Activated naive CD4-positive, alpha-beta T cell treated with anti-CD3 and anti-CD28 coated beads for 36 hours (primary cell): ENCODE measurements around the gene RIT1. TPM values are rescaled to one million over a fixed set of nuclear protein-coding genes. Genes with fewer than 3 reads are reported as not detected.

Source experiments
- CTCF ChIA-PET: fragments of 350-600 bp; sonication (Branson Sonifier 250); formaldehyde crosslinking; loops from one replicate; lab custom pipeline; 2021; ENCODE audit warnings: antibody characterized with exemption; lab: Charles Lee
- DNase-seq: peaks from one replicate; pipeline ENCODE4 v3.0.0-alpha.2; 2020
- H3K27ac Mint-ChIP-seq: one replicate; pipeline ENCODE4 v1.8.0; 2021; ENCODE audit warnings: mild to moderate bottlenecking, mixed read lengths
- H3K27me3 Mint-ChIP-seq: one replicate; pipeline ENCODE4 v1.8.0; 2021; ENCODE audit warnings: low read depth, mixed read lengths
- H3K36me3 Mint-ChIP-seq: one replicate; pipeline ENCODE4 v1.8.0; 2021; ENCODE audit warnings: low read depth, mixed read lengths
- H3K4me1 Mint-ChIP-seq: one replicate; pipeline ENCODE4 v1.8.0; 2021; ENCODE audit warnings: low read depth, mixed read lengths
- H3K4me3 Mint-ChIP-seq: one replicate; pipeline ENCODE4 v1.8.0; 2021; ENCODE audit warnings: mild to moderate bottlenecking, moderate library complexity, mixed read lengths
- H3K9me3 Mint-ChIP-seq: one replicate; pipeline ENCODE4 v1.8.0; 2021; ENCODE audit warnings: mixed read lengths
- intact Hi-C: fragments of 100-400 bp; cut with micrococcal nuclease; formaldehyde crosslinking; loops from one replicate; pipeline ENCODE4 v1.15.1; 2023
- total RNA-seq, 2 experiments: library from RNA; stranded (reverse); gene quantifications; one replicate each; pipeline ENCODE4 v1.2.3, GENCODE V29; 2021

RIT1 gene
- total RNA-seq, 2 experiments from 2014 or later = 17.1 to 21.3 TPM

DNA sequence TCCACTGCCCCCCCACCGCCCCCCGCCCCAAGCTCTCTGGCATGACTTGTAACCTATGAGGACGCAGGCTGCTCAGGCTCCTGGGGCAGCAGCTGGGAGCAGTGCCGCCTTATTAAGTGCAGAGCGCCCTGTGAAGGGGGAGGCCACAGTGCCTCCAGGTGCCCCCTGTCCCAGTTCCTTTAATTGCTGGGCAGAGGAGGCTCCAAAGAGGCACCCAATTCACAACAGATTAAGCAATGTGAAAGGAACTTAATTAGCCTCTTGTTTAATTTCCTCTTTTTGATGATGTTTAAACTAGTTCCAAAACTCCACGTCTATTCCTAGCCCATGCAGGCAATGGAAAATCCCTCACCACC lies 33.3 kb upstream of the RIT1 start:
- DNase-seq = no peak
- Mint-ChIP-seq H3K4me1 (peaks cover 78% of the 10 kb centered on the region), H3K4me3 (no peak overlapping the region), H3K27me3 (no peaks in the 10 kb centered on the region), H3K27ac (peak overlapping the region; percentile 99), H3K36me3 (peaks cover 27% of the 10 kb centered on the region), H3K9me3 (no peaks in the 10 kb centered on the region)
- intact Hi-C loops = loop anchor here (10.0 kb wide), 1 partner anchor 280 kb away; no protein-coding TSS in a partner anchor
- CTCF ChIA-PET = interaction anchor here (1.2 to 3.3 kb wide), 4 partner anchors 9 to 45 kb away, joined by 3 to 16 read pairs (median 6); no protein-coding TSS in a partner anchor

DNA sequence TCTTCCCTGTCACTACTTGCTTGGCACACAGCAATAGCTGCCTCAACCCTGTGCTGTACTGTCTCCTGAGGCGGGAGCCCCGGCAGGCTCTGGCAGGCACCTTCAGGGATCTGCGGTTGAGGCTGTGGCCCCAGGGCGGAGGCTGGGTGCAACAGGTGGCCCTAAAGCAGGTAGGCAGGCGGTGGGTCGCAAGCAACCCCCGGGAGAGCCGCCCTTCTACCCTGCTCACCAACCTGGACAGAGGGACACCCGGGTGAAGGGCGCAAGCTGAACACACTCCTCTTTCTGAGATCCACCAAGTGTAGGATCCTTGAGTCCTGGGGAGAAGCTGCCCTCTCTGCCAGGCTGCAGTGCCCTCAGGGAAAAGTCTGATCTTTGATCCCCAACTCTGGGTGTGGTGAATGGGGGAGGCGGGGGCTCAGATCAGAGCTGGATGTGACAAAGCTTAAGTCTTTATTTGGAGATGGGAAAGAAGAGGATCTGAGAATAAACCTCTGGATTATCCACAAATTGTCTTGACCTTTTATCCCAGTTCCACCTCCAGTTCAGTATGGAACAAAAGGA lies 31.5 kb upstream of the RIT1 start:
- Mint-ChIP-seq H3K9me3 (no peaks in the 10 kb centered on the region), H3K27me3 (no peaks in the 10 kb centered on the region), H3K27ac (peak overlapping the region; percentile 56), H3K4me1 (peaks cover 84% of the 10 kb centered on the region), H3K4me3 (no peak overlapping the region), H3K36me3 (peaks cover 18% of the 10 kb centered on the region)
- no peak for DNase-seq
- CTCF ChIA-PET = interaction anchor here (0.7 to 3.3 kb wide), 3 partner anchors 36 to 47 kb away, joined by 3 to 16 read pairs (median 5); partner anchors contain the start of gene ARHGEF2
- intact Hi-C loops = loop anchor here (10.0 kb wide), 1 partner anchor 282 kb away; no protein-coding TSS in a partner anchor

DNA sequence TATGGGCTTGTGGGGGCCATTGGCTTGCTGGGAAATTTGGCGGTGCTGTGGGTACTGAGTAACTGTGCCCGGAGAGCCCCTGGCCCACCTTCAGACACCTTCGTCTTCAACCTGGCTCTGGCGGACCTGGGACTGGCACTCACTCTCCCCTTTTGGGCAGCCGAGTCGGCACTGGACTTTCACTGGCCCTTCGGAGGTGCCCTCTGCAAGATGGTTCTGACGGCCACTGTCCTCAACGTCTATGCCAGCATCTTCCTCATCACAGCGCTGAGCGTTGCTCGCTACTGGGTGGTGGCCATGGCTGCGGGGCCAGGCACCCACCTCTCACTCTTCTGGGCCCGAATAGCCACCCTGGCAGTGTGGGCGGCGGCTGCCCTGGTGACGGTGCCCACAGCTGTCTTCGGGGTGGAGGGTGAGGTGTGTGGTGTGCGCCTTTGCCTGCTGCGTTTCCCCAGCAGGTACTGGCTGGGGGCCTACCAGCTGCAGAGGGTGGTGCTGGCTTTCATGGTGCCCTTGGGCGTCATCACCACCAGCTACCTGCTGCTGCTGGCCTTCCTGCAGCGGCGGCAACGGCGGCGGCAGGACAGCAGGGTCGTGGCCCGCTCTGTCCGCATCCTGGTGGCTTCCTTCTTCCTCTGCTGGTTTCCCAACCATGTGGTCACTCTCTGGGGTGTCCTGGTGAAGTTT lies 30.8 kb upstream of the RIT1 start:
- intact Hi-C loops = loop anchor here (10.0 kb wide), 1 partner anchor 283 kb away; no protein-coding TSS in a partner anchor
- Mint-ChIP-seq H3K36me3 (peaks cover 15% of the 10 kb centered on the region), H3K9me3 (no peaks in the 10 kb centered on the region), H3K4me1 (peaks cover 79% of the 10 kb centered on the region), H3K27me3 (no peaks in the 10 kb centered on the region), H3K4me3 (no peak overlapping the region), H3K27ac (peak overlapping the region; percentile 90)
- no peak for DNase-seq
- CTCF ChIA-PET = interaction anchor here (0.7 to 5.6 kb wide), 3 partner anchors 37 to 40 kb away, joined by 3 to 135 read pairs (median 5); partner anchors contain the start of gene ARHGEF2

DNA sequence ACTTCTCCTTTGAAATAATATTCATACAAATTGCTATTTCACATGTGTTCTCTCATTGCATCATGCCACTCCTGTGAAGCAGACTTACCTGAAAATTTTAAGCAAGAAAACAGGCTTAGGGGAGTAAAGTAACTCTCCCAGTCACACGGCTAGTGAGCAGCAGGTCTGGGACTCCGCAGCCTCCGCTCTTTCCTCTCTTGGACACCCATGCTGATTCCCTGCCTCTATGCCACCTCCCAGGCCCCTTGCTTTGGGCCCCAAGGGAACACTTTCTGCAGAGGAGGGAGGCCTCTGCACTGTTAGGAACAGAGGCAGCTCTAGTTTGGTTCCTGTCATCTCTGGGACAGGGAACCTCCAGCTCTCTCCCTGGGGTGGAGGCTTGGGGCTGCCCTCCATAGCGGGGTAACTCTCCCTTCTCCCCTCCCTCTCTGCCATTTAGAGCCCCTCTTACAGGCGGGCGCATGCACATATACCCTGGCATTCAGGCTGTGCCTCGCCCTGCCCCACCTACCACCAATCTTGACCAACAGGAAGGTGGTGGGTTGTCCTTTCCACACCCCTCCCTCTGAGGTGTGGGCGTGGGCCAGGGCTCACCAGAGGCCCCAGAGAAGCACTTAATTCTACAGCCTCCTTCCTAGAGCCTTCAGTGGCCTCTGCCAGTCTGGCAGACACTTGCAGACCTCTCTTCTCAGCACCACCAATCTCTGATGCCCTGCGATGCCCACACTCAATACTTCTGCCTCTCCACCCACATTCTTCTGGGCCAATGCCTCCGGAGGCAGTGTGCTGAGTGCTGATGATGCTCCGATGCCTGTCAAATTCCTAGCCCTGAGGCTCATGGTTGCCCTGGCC lies 30.1 kb upstream of the RIT1 start, which contains the start of gene RXFP4:
RXFP4 (plus strand) TSS at position 646 of the 852 bp plus-strand sequence; CDS start at position 718, 72 bp downstream.
- Mint-ChIP-seq H3K36me3 (peaks cover 8% of the 10 kb centered on the region), H3K9me3 (no peaks in the 10 kb centered on the region), H3K4me3 (no peak within 1 kb of the TSS), H3K27me3 (no peaks in the 10 kb centered on the region), H3K4me1 (peaks cover 71% of the 10 kb centered on the region), H3K27ac (peak within 1 kb of the TSS; percentile 90)
- intact Hi-C loops = loop anchor here (10.0 kb wide), 1 partner anchor 284 kb away; no protein-coding TSS in a partner anchor
- DNase-seq = no peak
- CTCF ChIA-PET = interaction anchor here (0.8 to 5.6 kb wide), 4 partner anchors 8 to 124 kb away, joined by 3 to 135 read pairs (median 67); partner anchors contain the start of gene ARHGEF2

DNA sequence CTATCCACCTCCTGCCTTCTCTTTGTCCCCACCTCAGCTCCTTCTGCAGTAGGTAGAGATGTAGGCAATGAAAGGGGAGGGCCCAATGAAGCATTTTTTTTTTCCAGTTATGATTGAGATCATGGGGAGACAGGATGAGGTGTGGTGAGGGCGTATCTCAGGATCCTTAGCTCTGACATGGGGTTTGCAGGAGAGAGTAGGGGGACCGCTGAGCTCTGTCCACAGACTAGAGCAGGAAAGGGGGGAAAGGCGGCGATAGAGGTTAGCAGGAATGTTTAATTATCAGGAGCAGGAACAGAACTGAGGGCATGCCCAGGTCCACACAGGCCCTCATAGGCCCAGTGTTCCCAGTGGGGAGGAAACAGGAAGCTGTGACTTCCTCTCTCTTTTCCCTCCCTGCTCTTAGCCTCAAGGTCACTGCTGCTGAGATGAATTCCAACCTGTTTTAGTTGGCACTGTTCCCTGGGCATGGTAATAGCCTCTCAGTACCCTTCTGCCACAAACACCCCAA lies 29.4 kb upstream of the RIT1 start:
- Mint-ChIP-seq H3K9me3 (no peaks in the 10 kb centered on the region), H3K4me3 (no peak overlapping the region), H3K4me1 (peaks cover 64% of the 10 kb centered on the region), H3K27ac (peak overlapping the region; percentile 90), H3K27me3 (no peaks in the 10 kb centered on the region), H3K36me3 (peaks cover 5% of the 10 kb centered on the region)
- CTCF ChIA-PET = interaction anchor here (0.6 to 5.6 kb wide), 5 partner anchors 9 to 125 kb away, joined by 3 to 135 read pairs (median 5); partner anchors contain the start of gene ARHGEF2
- no peak for DNase-seq
- intact Hi-C loops = loop anchor here (10.0 kb wide), 1 partner anchor 284 kb away; no protein-coding TSS in a partner anchor

DNA sequence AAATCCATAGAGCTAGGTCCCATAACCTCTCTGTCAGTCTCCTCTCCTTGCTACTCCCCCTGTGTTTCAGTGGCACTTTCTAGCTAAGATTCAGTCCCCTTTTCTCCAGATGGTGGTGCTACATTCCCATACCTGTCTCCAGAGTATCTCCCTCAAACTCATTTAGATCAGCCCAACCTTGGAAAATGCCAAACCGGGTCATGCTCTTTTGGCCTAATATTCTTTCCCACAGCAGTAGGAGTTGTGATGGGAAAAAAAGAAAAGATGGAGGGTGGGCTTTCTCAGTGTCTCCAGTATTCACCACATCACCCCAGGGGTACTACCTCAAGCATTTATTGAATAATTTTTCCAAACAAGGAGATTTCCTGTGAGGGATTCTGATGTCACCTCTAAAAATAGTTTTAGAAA lies 27.1 kb upstream of the RIT1 start:
- Mint-ChIP-seq H3K4me3 (no peak overlapping the region), H3K27ac (peak overlapping the region; percentile 78), H3K36me3 (peaks cover 3% of the 10 kb centered on the region), H3K9me3 (no peaks in the 10 kb centered on the region), H3K27me3 (no peaks in the 10 kb centered on the region), H3K4me1 (peaks cover 48% of the 10 kb centered on the region)
- intact Hi-C loops = loop anchor here (1.0 kb wide), 5 partner anchors 8 to 128 kb away; partner anchors contain the start of gene LAMTOR2
- peak; percentile 69 for DNase-seq
- CTCF ChIA-PET = interaction anchor here (0.7 to 5.6 kb wide), 19 partner anchors 8 to 192 kb away, joined by 3 to 135 read pairs (median 4); partner anchors contain the start of gene ARHGEF2

DNA sequence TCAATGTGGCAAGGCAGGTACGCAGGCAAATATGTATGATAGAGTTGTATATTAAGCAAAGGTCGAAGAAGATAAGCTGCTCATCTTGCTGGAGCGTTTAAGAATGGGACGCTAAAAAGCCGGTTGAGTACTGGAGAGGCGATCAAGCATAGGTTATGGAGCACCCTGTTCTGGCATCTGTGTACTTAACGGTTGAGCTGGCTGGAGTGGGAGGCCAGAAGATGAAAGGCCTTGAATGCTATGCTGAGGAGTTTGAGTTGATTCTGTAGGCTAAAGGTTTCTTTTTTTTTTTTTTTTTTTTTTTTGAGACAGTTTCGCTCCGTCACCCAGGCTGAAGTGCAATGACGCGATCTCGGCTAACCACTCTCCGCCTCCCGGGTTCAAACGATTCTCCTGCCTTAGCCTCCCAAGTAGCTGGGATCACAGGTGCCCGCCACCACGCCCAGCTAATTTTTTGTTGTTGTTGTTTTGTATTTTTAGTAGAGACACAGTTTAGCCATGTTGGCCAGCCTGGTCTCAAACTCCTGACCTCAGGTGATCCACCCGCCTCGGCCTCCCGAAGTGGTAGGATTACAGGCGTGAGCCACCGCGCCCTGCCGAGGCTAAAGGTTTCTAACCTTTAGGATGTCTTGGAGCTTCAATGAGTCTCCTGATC lies 23.9 kb upstream of the RIT1 start:
- Mint-ChIP-seq H3K27me3 (no peaks in the 10 kb centered on the region), H3K4me3 (no peak overlapping the region)
- CTCF ChIA-PET = interaction anchor here (0.7 to 4.1 kb wide), 7 partner anchors 10 to 131 kb away, joined by 3 to 36 read pairs (median 5); partner anchors contain the start of gene ARHGEF2

DNA sequence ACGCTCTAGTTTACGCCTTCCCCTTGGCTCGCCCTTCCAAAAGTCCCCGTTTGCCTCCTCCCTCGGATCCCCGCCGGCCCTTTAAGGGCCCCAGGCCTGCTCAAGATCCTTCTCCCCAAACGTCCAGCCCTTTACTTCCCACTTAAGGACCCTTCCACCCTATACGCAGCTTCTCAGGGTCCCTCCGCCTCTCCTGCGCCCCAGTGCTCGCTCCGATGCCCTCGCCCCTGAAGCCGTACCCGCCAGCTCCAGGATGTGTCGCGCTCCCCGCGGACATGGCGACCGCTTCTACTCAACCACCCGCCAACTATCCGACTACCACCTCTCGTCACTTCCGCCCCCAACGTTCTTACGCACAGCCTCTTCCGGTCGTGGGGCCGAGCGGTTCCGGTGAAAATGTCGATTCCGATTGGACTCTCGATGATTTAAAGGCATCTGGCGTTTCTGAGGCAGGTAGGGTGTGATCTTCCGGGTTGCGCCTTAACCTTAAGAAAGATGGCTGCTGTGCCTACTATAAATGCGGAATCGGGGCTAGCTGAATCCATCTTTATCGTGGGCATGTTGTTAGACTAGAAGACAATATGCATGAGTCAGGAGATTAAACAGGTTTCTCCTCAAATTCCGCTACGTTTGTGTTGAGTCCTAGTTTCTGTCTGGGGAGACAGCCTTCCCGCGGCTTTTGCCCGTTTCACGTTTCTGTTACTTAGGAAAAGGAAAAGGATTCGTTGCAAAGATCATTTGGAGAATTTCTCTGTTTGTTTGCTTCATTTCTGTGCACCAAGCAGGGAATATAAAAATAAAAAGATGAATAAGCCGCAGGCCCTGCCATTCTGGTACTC lies 23.2 kb upstream of the RIT1 start, which contains the start of gene KHDC4:
KHDC4 (minus strand) TSS at position 317 of the 839 bp plus-strand sequence; CDS start at position 277, 40 bp downstream.
- intact Hi-C loops = loop anchor here (1.0 kb wide), 10 partner anchors 12 to 404 kb away; partner anchors contain the start of genes ARHGEF2, CCT3, LAMTOR2 and RIT1
- Mint-ChIP-seq H3K36me3 (peaks cover 29% of the 10 kb centered on the region), H3K27ac (no peak within 1 kb of the TSS), H3K4me3 (no peak within 1 kb of the TSS), H3K27me3 (no peaks in the 10 kb centered on the region), H3K4me1 (peaks cover 46% of the 10 kb centered on the region), H3K9me3 (no peaks in the 10 kb centered on the region)
- peak; percentile 97 for DNase-seq
- CTCF ChIA-PET = interaction anchor here (0.6 to 4.1 kb wide), 8 partner anchors 13 to 132 kb away, joined by 3 to 36 read pairs (median 5); partner anchors contain the start of gene ARHGEF2

More for the DNA sequence above, 23.9 kb upstream of the RIT1 start:
- no peaks in the 10 kb centered on the region for H3K9me3 Mint-ChIP-seq
- peaks cover 26% of the 10 kb centered on the region for H3K36me3 Mint-ChIP-seq
- peaks cover 47% of the 10 kb centered on the region for H3K4me1 Mint-ChIP-seq
- DNase-seq = no peak
- intact Hi-C loops = loop anchor here (1.0 kb wide), 10 partner anchors 11 to 403 kb away; partner anchors contain the start of genes ARHGEF2, CCT3, LAMTOR2 and RIT1
- no peak overlapping the region for H3K27ac Mint-ChIP-seq

DNA sequence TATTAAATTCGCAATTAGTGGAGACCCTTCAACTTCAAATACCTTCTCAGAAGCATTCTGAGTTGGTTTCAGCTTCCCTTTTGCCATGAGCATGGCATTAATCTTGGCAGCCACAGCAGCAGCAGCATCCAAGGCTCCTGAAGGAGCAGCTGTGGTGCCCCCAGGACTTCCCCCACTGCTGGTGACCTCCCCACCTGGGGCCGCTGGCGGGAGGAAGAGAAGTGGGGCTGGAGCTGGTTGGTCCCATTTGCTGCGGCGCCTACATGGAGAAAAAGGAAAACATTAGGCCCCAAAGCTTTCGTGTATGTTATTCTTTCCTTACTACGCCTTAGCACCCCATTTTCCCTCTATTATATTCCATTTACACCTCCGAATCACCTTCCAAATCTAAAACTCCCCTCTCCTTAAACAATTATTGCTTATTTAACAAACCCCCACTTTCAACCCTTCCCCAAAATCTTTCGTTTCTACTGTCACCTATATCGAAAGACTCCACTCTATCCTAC lies 22.5 kb upstream of the RIT1 start:
- Mint-ChIP-seq H3K36me3 (peaks cover 34% of the 10 kb centered on the region), H3K4me1 (peaks cover 47% of the 10 kb centered on the region)
- DNase-seq = no peak

DNA sequence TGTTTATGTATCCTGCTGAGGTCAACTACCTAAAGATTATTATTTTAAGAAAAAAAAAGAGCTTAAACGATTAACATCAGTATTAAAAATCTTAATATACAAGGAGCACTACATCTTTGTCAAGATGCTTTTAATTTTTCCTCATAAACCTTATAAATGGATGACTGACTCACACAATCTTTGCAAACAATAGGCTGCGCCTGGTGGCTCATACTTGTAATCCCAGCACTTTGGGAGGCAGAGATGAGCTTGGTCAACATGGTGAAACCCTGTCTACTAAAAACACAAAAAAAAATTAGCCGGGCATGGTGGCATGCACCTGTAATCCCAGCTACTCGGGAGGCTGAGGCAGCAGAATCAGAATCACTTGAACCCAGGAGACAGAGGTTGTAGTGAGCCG lies 21.3 kb upstream of the RIT1 start:
- Mint-ChIP-seq H3K36me3 (peaks cover 41% of the 10 kb centered on the region), H3K4me3 (peak overlapping the region; percentile 56), H3K4me1 (peaks cover 40% of the 10 kb centered on the region), H3K9me3 (no peaks in the 10 kb centered on the region), H3K27me3 (no peaks in the 10 kb centered on the region), H3K27ac (no peak overlapping the region)
- CTCF ChIA-PET = interaction anchor here (0.6 to 4.1 kb wide), 10 partner anchors 9 to 197 kb away, joined by 3 to 36 read pairs (median 5); no protein-coding TSS in a partner anchor
- intact Hi-C loops = no loop called here
- DNase-seq = no peak

More for the DNA sequence above, 22.5 kb upstream of the RIT1 start:
- Mint-ChIP-seq H3K4me3 (no peak overlapping the region), H3K27ac (no peak overlapping the region), H3K27me3 (no peaks in the 10 kb centered on the region), H3K9me3 (no peaks in the 10 kb centered on the region)
- intact Hi-C loops = loop anchor here (1.0 kb wide), 10 partner anchors 13 to 405 kb away; partner anchors contain the start of genes ARHGEF2, CCT3, LAMTOR2 and RIT1
- CTCF ChIA-PET = interaction anchor here (0.6 to 4.1 kb wide), 6 partner anchors 12 to 133 kb away, joined by 3 to 36 read pairs (median 5); no protein-coding TSS in a partner anchor
